ENCODE measurements around the gene PPFIBP1.
"Not testable (repeated sequence)": the region's sequence is repeated elsewhere in the genome, so short reads cannot be mapped to it uniquely, and the experiment has no call there.

Gene PPFIBP1

GRCh38 chr12:27631365-27631764, 107.4 kb downstream of the PPFIBP1 start:
- no peak for DNase-seq

- no peak for DNase-seq
Observed at GRCh38 chr12:27631813-27632491, 107.9 kb downstream of the PPFIBP1 start.

GRCh38 chr12:27635349-27635972, 111.5 kb downstream of the PPFIBP1 start:
- no peak for DNase-seq

- DNase-seq = not testable (repeated sequence)
Observed at GRCh38 chr12:27636569-27636968, 112.6 kb downstream of the PPFIBP1 start.

- no peak for DNase-seq
Observed at GRCh38 chr12:27637524-27637923, 113.5 kb downstream of the PPFIBP1 start.

GRCh38 chr12:27639265-27639664, 115.3 kb downstream of the PPFIBP1 start:
- DNase-seq = no peak

GRCh38 chr12:27640566-27641200, 116.7 kb downstream of the PPFIBP1 start:
- DNase-seq = not testable (repeated sequence)

- DNase-seq = not testable (repeated sequence)
Observed at GRCh38 chr12:27642361-27642760, 118.4 kb downstream of the PPFIBP1 start.

GRCh38 chr12:27642892-27643291, 118.9 kb downstream of the PPFIBP1 start:
- DNase-seq = not testable (repeated sequence)

GRCh38 chr12:27644158-27644845, 120.3 kb downstream of the PPFIBP1 start:
- DNase-seq = no peak

GRCh38 chr12:27645671-27646070, 121.7 kb downstream of the PPFIBP1 start:
- DNase-seq = no peak

- DNase-seq = no peak
Observed at GRCh38 chr12:27646149-27646548, 122.1 kb downstream of the PPFIBP1 start.

- no peak for DNase-seq
Observed at GRCh38 chr12:27650011-27650410, 126.0 kb downstream of the PPFIBP1 start.

- DNase-seq = no peak
Observed at GRCh38 chr12:27651201-27651600, 127.2 kb downstream of the PPFIBP1 start.

GRCh38 chr12:27652174-27652763, 128.3 kb downstream of the PPFIBP1 start:
- peak in 1 of 2 donors; percentile 39 for DNase-seq

- no peak for DNase-seq
Observed at GRCh38 chr12:27653661-27654060, 129.7 kb downstream of the PPFIBP1 start.

GRCh38 chr12:27655476-27655875, 131.5 kb downstream of the PPFIBP1 start:
- DNase-seq = not testable (repeated sequence)

- DNase-seq = no peak
Observed at GRCh38 chr12:27657296-27657695, 133.3 kb downstream of the PPFIBP1 start.

GRCh38 chr12:27665704-27666103, 141.7 kb downstream of the PPFIBP1 start:
- DNase-seq = no peak

- DNase-seq = no peak
Observed at GRCh38 chr12:27666510-27666909, 142.5 kb downstream of the PPFIBP1 start.

- DNase-seq = no peak
Observed at GRCh38 chr12:27667540-27667939, 143.5 kb downstream of the PPFIBP1 start.

GRCh38 chr12:27672051-27672450, 148.0 kb downstream of the PPFIBP1 start:
- no peak for DNase-seq

- DNase-seq = no peak
Observed at GRCh38 chr12:27672643-27673042, 148.6 kb downstream of the PPFIBP1 start.
